Vagina (tissue), 2 donors: ENCODE results near the gene SEMA6A.

ENCODE experiments used
- CTCF ChIP-seq, 3 experiments: fragments of 450-650 bp in 2 of 3; fragments of 200-600 bp in 1 of 3; sonication (generic) in 1 of 3; IDR thresholded peaks; one replicate each; pipeline ENCODE4 v1.5.1; 2017 to 2019; ENCODE audit warnings: antibody characterized with exemption in 3 of 3, mild to moderate bottlenecking in 2 of 3, moderate library complexity in 2 of 3
- POLR2AphosphoS5 ChIP-seq, 2 donors: sonication (generic); formaldehyde crosslinking; IDR thresholded peaks; one replicate each; pipeline ENCODE4 v1.9.0; 2017; ENCODE audit warnings: antibody characterized with exemption in 2 of 2, mild to moderate bottlenecking in 2 of 2, low read depth in 1 of 2; ENCODE audit not compliant: insufficient read depth in 1 of 2

DNA sequence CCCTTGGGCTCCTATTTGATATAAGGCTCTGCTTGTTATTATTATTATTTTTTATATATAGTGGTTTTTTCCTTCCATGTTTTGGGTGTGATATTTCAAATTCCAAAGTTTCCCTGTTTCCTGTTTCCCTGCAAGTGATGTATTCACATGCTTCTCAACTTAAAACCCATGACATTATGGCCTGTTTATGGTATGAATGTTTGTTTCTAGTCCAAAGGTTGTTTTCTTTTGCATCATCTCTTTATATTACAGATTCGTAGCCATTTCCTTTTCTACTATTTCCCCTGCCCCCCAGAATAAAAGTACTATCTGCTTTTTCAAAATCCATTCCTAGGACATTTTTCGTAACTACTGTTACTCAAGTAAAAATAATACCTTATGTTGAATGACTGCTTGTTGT lies 7.5 kb downstream of the SEMA6A start:
- no peak for TF ChIP-seq CTCF (IDR thresholded peaks at IDR 0.05)
- TF ChIP-seq POLR2AphosphoS5 (IDR thresholded peaks at IDR 0.05; ENCODE audit: insufficient read depth in 1 of 2, low read depth in 1 of 2) = no peak
